Measurements from ENCODE around the gene NPHP3. TPM values are rescaled to one million over a fixed set of nuclear protein-coding genes. Genes with fewer than 3 reads are reported as not detected.

NPHP3 gene
- total and polyA plus RNA-seq, 4 donors: 5.9 to 67.1 (median 16.5) TPM

GRCh38 chr3:132661101-132661500, 61.1 kb downstream of the NPHP3 start:
- Histone ChIP-seq H3K36me3 (ENCODE audit: control insufficient read depth in 4 of 4, insufficient read depth in 4 of 4, low read length in 4 of 4) (no peaks in the 10 kb centered on the region), H3K9ac (ENCODE audit: insufficient read depth in 1 of 2, low read length in 2 of 2) (peak overlapping the region; percentile 73 to 81), H3K27ac (ENCODE audit: low read depth in 1 of 2, low read length in 1 of 2) (peak overlapping the region in 1 of 2 donors; percentile 93), H3K27me3 (ENCODE audit: control insufficient read depth in 3 of 3, insufficient read depth in 3 of 3, low read length in 2 of 3) (no peaks in the 10 kb centered on the region), H3K4me3 (peak overlapping the region; percentile 89), H3K4me1 (ENCODE audit: control insufficient read depth in 5 of 5, insufficient read depth in 5 of 5, low read length in 5 of 5) (peaks cover 0 to 25% (median 5%) of the 10 kb centered on the region in 5 donors), H3K9me3 (ENCODE audit: control insufficient read depth in 4 of 4, insufficient read depth in 3 of 4, low read length in 3 of 4) (no peaks in the 10 kb centered on the region)
- TF ChIP-seq, protein P1, sequence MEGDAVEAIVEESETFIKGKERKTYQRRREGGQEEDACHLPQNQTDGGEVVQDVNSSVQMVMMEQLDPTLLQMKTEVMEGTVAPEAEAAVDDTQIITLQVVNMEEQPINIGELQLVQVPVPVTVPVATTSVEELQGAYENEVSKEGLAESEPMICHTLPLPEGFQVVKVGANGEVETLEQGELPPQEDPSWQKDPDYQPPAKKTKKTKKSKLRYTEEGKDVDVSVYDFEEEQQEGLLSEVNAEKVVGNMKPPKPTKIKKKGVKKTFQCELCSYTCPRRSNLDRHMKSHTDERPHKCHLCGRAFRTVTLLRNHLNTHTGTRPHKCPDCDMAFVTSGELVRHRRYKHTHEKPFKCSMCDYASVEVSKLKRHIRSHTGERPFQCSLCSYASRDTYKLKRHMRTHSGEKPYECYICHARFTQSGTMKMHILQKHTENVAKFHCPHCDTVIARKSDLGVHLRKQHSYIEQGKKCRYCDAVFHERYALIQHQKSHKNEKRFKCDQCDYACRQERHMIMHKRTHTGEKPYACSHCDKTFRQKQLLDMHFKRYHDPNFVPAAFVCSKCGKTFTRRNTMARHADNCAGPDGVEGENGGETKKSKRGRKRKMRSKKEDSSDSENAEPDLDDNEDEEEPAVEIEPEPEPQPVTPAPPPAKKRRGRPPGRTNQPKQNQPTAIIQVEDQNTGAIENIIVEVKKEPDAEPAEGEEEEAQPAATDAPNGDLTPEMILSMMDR (IDR thresholded peaks at IDR 0.05; ENCODE audit: control extremely low read depth, extremely low read depth): no peak
- ATAC-seq (ENCODE audit: insufficient read depth, low FRiP score) (no peak), DNase-seq (peak in 1 of 3 donors; percentile 6)
- 15 to 26% methylated on average over 8 of the region's 8 CpGs for WGBS, 2 donors

GRCh38 chr3:132660811-132661070, 61.5 kb downstream of the NPHP3 start:
- Histone ChIP-seq H3K36me3 (ENCODE audit: control insufficient read depth in 4 of 4, insufficient read depth in 4 of 4, low read length in 4 of 4) (no peaks in the 10 kb centered on the region), H3K4me3 (peak overlapping the region; percentile 89), H3K9me3 (ENCODE audit: control insufficient read depth in 4 of 4, insufficient read depth in 3 of 4, low read length in 3 of 4) (no peaks in the 10 kb centered on the region), H3K4me1 (ENCODE audit: control insufficient read depth in 5 of 5, insufficient read depth in 5 of 5, low read length in 5 of 5) (peaks cover 0 to 25% (median 5%) of the 10 kb centered on the region in 5 donors), H3K9ac (ENCODE audit: insufficient read depth in 1 of 2, low read length in 2 of 2) (peak overlapping the region; percentile 73 to 81), H3K27ac (ENCODE audit: low read depth in 1 of 2, low read length in 1 of 2) (peak overlapping the region; percentile 93 to 99), H3K27me3 (ENCODE audit: control insufficient read depth in 3 of 3, insufficient read depth in 3 of 3, low read length in 2 of 3) (no peaks in the 10 kb centered on the region)
- peak in 2 of 3 donors; percentile 35 to 57 for DNase-seq
- ATAC-seq (ENCODE audit: insufficient read depth, low FRiP score): no peak
- TF ChIP-seq, protein P1 (IDR thresholded peaks at IDR 0.05; ENCODE audit: control extremely low read depth, extremely low read depth): no peak
- 1 to 4% methylated on average over 5 of the region's 5 CpGs for WGBS, 2 donors

DNA sequence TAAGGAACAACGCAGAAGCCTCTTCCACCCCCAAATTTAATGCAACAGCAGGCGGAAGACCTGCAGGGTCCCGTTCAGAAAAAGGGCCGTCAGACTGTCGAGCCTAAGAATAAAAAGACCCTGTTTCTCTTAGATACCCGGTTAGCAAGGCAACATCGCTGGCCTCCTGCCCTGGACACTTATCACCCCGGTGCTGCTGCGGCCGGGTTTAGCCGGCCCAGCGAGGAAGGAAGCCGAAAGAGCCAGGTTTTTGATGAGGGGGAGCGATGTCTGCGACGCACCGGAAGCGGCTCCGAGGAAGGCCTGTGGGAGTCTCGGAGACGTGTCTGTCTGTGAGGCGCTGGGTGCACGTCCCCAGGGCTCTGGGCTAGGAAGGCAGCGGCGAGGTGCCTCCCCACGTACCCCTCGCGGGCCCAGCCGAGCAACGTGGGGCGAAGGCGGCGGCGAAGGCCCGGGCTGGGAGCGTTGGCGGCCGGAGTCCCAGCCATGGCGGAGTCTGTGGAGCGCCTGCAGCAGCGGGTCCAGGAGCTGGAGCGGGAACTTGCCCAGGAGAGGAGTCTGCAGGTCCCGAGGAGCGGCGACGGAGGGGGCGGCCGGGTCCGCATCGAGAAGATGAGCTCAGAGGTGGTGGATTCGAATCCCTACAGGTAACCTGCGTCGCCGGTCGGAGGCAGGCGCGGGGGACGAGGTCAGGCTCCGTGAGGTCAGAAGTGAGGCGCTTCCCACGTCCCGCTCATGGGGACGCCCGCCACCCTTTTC, 62.0 kb downstream of the NPHP3 start, which contains the start of gene UBA5:
Gene UBA5, plus strand, starts transcription at position 278 of the 759 bp plus-strand sequence. Its CDS starts 209 bp downstream, at position 487.
- TF ChIP-seq, protein P1 (IDR thresholded peaks at IDR 0.05; ENCODE audit: control extremely low read depth, extremely low read depth): no peak
- Histone ChIP-seq H3K4me3 (peak within 1 kb of the TSS; percentile 89), H3K27me3 (ENCODE audit: control insufficient read depth in 3 of 3, insufficient read depth in 3 of 3, low read length in 2 of 3) (no peaks in the 10 kb centered on the region), H3K9ac (ENCODE audit: insufficient read depth in 1 of 2, low read length in 2 of 2) (peak within 1 kb of the TSS; percentile 73 to 81), H3K9me3 (ENCODE audit: control insufficient read depth in 4 of 4, insufficient read depth in 3 of 4, low read length in 3 of 4) (no peaks in the 10 kb centered on the region), H3K4me1 (ENCODE audit: control insufficient read depth in 5 of 5, insufficient read depth in 5 of 5, low read length in 5 of 5) (peaks cover 0 to 25% (median 5%) of the 10 kb centered on the region in 5 donors), H3K27ac (ENCODE audit: low read depth in 1 of 2, low read length in 1 of 2) (peak within 1 kb of the TSS; percentile 93 to 99), H3K36me3 (ENCODE audit: control insufficient read depth in 4 of 4, insufficient read depth in 4 of 4, low read length in 4 of 4) (no peaks in the 10 kb centered on the region)
- ATAC-seq (ENCODE audit: insufficient read depth, low FRiP score) (peak; percentile 77), DNase-seq (peak; percentile 77 to 84 (median 83))
- WGBS, 2 donors: 0 to 1% methylated on average over 64 of the region's 64 CpGs

All from lung (tissue), 12 donors.